DLD1 (cell line): ENCODE results near the gene SCGB3A1.

Experiments
- in situ Hi-C: cut with HindIII; loops from 2 replicates; pipeline ENCODE4 v1.10.0; 2017; ENCODE audit warnings: low sequenced_read_pairs

The SCGB3A1 gene

DNA sequence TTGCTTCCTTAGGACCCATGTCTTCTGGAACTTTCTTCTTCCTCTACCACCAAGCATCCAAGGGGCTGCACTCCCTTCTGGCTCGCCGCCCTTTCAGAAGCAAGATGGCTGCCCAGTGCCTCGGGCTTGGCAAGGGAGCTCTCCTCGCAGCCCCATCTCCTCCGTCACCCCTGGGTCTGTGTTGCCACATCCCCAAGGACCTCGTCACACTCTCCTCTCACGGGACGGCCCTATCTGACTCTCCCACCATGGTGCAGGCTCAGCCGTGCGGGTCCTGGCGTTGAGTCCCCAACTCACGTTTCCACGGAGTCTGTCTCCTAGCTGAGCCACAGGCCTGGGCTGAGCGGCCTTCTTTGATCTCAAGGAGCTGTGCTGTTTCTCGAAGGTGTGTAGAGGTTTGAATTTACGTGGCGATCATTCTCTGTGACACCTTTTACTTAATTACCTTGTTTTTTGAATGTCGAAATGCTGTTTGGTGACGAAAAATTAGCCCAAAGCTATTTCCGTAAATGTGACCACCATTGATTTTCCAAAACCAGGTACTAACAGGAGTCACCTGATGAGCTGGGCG is 15.0 kb upstream of the SCGB3A1 start:
- in situ Hi-C loops, result no loop called here

DNA sequence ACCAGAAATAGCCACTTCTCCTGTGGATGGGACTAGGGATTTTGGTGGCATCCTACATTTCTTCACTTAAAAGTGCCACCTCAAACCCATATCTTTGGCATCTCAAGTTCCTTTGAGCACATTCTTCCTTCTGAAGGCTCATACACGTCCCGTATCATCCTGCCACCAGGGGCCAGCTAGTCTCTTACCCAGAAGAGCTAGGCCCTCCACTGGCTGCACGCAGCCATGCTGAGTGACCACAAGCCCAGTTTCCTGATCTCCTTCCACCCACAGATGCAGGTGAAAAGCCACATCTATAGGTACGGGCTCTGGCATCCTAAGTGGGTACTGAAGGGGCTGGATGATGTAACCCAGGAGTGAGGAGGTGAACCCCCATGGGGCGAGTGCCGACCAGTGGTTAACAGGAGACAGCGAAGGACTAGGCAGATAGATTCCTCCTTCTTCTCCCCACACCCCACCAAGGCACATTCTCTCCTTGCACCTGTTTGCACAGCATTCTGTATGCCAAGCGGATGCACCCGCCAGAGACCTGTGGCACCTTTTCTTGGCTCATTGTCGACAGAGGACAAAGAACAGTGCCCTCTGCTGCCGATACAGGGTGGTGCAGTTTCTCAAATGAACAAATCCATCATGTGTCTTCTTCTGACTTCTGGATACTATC is 14.4 kb upstream of the SCGB3A1 start:
- in situ Hi-C loops, result no loop called here

DNA sequence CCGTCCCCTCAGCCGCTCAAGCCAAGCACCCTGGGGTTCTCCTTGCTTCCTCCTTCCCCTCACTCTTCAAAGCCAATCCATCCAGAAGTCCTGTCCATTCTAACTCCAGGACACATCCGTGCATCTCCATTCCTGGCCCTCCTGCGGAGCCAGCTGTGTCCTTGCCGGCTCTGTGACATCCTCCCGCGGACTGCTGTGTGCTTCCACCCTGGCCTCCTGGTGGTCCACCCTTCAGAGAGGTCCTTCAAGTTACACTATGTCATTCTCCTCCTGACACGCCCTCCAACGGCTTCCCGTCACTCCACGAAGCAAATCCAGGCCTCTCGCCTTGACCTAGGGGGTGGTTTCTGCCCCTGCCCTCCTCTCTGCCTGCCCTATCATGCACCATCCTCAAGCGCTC is 13.0 kb upstream of the SCGB3A1 start:
- in situ Hi-C loops, result no loop called here

DNA sequence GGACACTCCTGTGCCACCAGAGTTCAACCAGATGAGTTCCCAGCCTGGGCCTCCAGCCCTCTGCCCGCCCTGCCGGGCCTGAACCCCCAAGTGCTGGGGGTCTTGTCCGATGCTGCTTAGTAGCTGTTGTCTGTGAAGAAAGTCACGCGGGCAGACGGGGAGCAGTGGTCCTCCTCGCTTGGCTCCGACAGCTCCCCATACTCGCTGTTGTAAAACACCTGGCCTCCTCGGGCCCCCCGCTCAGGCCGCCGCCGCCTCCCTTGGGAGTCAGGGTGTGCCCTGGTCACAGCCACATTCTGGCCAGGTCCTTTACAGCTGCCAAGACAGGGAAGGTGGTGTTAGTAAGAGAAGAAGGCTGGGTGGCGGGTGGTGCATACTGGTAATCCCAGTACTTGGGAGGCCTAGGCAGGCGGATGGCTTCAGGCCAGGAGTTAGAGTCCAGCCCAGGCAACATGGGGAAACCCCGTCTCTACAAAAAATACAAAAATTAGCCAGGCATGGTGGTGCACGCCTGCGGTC is 11.8 kb upstream of the SCGB3A1 start:
- in situ Hi-C loops, result no loop called here

DNA sequence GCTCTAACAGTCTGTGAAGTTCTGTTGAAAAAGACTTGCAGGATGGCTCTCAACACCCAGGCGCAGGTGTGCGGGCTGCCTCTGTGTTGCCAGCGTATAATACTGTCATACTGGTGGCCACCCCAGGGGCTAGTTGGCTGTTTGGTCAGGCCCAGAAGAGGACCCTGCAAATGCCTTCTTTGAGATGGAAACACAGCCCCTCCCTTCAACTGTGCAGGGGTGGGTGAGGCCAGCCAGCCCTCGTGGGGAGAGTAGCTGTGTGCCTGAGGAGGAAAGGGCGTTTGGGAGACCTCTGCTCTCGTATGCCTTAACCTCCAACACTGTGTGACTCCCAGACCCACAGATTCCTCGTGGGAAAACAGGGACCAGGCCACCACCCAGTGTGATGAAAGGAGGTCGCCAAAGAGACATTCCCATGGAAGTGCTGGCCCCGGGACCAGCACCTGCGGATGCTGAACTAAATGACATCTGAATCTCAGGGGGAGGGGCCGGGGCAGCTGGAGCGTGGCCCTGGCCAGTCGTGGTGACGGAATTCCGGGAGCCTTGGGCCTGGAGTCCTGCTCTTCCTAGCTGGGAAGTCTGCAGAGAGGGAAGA is 11.3 kb upstream of the SCGB3A1 start:
- in situ Hi-C loops, result no loop called here

DNA sequence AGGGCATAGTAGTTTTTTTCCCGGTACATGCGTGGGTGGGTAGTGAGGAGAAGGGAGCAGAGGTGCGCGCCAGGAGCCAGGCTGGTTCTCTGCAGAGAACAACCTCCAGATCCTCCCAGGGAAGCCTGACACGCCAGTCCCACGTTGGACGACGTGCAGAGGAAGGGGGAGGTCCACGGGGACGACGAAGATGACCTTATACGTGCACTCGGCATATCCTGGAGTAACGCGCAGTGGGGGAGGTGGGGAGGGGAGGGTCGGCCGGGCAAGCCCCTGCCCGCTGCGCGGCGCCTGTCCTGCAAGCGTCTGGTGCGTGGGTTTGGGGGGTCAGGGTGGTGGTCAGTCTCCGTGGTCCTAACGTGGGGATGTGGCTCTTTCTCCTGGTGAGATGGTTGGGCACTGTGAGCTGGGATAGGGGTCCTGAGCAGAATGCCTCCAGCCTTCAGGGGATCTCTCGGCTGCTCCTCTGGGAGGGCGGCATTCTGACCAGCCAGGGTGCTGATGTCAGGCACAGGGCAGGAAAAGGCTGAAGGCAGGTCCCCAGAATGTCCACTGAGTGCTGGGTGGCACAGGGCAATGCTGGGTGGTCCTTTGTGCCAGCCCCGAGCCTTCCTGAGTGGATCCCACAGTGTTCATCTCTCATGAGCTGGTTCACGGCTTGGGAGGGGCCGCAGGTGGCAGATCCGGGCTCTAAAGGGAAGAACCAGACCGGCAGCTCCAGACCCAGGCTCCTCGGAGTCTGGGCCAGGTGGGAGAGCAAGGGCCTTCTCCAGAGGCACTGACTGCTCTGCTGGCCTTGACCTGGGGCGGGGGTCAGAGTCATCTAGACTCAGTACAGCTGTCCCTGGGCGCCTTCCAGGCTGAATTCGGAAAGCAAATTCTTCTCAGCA is 10.5 kb upstream of the SCGB3A1 start:
- in situ Hi-C loops, result no loop called here

DNA sequence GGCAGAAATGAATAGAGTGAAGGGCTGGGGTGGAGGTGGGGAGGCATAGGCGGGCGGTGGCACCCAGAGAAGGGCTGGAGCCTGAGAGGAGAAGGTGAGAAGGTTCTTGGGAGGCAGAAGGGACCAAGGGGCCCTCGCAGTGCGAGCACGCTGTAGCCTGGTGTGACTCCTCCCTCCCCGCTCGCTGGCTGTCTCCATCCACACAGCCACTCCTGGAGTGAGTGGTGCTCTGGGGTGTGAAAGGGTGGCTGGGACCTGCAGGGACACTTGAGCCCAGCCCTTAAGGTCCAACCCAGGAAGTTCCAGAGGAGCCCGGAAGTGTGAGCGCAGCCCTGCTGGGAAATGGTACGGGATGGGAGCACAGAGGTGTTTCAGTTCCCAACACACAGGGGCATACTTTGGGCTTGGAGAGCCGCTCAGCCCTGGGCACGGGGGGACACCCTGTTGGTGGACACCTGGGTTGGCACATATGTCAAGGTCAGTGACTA is 9.3 kb upstream of the SCGB3A1 start:
- in situ Hi-C loops, result no loop called here

DNA sequence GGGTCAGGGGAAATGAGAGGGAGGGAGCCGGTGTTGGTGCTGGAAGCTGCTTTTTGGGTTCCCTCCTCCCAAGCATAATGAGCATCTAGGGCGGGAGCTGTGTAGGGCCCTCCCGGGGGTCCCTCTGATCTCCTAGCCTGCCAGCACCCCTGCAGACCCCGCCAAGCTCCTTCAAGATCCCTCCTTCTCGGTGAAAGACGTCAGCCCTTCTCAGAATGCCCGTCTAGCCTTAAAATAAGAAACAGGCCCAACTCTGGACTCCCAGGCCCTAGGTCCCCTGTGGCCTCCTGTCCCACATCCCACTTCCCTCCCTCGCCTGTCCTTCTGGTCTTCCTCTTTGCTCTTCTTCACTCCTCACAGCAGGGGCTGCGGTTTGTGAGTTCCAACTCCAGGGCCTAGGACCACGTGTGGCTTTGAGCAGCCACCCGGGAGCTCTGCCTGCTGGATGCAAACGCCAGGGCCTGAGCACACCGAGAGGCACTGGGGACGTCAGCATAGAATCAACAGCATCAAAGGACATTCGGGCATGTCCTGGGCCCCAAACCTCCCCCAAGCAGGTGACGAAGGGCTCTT is 8.8 kb upstream of the SCGB3A1 start:
- in situ Hi-C loops, result no loop called here

DNA sequence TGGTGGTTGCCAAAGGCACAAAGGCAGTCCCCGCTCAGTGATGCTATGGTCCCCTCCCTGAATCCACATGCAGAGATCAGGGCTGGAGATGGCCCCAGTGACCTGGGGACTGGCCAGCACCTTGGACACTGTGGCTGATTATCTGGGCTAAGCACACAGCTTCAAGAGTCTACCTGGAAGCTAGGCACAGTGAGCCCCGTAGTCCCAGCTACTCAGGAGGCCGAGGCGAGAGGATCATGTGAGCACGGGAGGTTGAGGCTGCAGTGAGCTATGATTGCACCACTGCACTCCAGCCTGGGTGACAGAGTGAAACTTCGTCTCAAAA is 8.3 kb upstream of the SCGB3A1 start:
- in situ Hi-C loops, result no loop called here

DNA sequence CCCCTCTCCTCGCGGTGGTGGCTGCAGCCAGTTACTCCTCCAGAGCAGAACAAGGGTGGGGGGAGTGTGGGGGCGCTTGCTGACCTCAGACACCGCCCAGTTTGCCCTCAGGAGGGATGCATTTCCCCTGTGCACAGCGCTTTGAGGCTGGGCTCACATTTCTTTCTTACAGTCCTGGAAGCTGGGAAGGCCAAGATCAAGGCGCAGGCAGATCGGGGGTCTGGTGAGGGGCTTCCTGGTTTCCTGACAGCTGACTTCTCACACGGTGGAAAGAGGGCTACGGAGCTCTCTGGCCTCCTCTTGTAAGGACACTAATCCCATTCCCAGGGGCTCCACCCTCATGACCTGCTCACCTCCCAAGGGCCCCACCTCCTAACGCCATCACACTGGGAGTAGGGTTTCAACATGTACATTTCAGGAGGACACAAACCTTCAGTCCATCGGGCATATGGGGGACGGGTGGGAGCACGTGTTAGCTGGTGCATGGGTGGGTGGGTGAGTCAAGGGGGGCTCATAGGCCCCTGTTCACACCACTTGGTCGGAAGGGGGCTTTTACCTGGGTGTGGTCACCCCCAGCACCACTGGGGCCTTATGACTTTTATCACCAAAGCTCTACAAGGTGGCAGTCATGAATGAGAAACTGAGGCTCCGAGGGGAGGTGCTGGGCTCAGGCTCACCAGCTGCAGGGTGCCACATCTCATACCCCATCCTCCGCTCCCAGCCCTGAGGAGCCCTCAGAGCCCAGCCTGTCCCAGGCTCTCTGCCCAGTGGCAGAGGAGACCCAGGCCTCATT is 7.7 kb upstream of the SCGB3A1 start:
- in situ Hi-C loops, result no loop called here

DNA sequence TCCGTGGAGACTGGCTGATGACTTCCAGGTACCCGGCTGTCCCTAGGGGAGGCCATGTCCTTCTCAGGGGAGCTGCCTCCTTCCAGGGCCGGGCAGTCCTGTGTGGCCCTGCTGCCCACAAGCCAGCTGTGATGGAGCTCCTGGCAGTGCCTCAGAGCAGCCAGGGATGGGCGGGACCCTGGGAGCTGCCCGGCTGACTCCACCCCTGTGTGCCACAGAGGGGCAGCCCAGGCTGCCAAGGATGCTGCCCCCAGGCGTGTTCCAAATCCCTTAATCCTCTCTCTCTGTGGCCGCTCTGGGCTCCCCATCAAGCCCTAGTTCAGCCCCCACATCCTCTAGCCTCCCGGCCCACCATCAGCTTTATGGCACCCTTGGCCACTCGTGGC is 7.0 kb upstream of the SCGB3A1 start:
- in situ Hi-C loops, result no loop called here

DNA sequence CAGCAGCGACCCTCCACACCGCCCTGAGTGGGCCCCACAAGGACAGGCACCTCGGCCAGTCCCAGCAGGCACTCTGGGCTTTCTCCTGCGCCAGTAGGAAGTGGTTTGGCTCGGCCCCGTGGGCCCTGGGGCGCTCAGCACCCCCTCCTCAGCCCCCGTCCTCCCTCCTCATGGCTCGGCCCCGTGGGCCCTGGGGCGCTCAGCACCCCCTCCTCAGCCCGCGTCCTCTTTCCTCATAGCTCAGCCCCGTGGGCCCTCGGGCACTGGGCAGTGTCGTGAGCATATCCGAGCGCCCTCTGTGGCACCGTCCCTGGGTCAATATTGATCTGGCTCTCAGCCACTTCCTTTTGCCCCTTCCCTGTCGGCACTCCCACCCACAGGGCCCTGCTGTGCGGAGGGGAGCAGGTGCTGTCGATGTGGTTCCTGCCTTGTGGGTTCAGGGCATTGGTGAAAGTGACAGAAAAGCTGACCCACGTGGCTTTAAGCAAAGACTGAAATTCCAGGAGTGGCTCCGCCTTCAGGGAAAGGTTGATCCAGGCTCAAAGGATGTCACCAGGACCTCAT is 5.5 kb upstream of the SCGB3A1 start:
- in situ Hi-C loops, result no loop called here

DNA sequence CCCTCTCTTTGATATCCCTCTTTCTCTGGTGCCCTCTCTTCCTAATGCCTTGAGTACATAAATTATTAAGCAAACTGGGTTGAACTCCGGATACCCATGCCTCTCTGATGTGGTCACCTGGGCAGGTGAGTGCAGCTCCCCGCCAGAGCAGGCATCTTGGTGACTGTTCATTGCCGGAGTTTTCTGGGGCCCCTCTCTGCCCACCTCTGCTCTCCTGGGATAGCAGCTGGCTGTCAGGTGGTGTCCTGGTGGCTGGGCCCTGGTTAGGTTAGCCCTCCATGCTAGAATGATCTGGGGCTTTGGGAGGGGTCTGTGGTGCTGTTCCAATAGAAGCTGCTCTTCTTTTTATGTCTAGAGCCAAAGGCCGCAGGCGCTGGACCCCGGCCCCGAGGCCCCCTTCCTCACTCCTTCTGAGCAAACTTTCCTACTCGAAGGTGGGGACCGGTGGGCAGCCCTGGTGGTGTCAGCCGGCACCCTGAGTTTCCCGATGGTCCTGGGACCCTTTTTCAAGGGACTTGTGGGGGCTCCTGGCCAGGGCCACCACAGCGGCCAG is 4.9 kb upstream of the SCGB3A1 start:
- in situ Hi-C loops, result no loop called here

DNA sequence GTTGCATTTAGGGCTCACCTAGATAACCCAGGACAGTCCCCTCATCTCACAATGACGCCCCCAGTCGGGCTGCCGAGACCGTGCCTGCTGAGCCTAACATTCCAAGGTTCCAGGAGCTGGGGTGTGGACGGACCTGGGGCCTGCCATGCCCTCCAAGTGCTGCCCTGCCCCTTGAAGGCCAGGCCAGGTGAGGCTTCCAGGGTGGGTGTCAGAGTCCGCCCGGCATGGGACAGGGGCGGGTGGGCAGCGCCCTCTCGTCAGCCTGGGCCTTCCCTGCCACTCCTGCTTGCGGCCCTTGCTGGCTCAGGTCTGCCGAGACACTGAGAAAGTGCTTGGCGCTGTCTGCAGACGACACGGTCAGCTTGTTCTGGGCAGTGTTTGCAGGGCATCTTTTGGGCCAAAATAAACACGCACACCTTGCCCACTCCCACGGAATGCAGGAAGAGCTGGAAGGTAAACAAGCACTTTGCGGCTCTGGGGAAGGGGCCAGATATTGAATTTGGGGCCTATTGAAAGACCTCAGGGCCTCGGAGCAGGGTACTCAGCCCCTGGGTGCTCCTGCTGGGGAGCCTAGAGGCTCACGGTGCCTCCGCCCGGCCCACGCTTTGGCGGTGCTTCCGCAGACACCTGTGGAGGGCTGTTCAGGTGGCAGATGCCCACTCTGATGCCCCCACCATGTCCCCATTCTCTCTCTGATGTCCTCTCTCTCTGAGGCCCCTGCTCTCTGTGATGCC is 4.2 kb upstream of the SCGB3A1 start:
- in situ Hi-C loops, result no loop called here

DNA sequence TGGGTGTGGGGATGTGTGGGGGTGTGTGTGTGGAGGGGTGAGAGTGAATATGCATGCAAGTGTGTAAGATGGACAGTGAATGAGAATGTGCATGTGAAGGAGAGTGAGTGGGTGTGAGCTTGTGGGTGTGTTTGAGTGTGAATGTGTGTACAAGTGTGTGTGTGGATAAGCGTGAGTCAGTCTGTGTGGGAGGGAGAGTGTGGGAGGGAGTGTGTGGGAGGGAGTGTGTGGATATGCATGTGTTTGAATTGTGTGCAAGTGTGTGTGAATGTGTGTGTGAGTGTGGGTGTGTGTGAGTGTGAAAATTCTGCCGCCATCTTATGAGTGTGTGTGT is 3.7 kb upstream of the SCGB3A1 start:
- in situ Hi-C loops, result no loop called here

DNA sequence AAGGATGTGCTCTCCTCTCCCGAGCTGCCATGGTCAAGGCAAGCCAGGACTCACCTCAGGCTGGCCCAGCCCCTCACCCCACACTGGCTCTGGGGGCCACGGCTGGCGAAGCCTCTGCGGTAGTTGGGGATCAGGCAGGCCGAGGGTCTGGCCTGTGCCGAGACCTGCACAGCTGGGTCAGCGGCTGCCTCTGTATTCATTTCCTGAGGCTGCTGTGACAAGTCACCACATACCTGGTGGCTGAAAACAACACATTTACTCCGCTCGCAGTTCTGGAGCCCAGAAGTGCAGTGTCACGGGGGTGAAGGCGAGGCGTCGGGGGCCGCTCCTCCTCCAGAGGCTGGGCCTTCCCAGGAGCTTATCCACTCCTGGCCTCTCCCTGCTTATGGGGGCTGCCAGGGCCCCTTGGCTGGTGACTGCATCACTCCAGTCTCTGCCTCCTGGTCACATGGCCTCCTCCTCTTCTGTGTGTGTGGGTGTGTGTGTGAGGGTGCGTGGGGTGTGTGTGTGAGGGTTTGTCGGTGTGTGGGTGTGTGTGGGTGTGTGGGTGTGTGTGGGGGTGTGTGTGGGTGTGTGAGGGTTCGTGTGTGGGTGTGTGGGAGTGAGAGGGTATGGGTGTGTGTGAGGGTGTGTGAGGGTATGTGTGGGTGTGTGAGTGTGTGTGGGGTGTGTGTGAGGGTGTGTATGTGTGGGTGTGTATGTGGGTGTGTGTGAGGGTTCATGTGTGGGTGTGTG is 3.2 kb upstream of the SCGB3A1 start:
- in situ Hi-C loops, result no loop called here

DNA sequence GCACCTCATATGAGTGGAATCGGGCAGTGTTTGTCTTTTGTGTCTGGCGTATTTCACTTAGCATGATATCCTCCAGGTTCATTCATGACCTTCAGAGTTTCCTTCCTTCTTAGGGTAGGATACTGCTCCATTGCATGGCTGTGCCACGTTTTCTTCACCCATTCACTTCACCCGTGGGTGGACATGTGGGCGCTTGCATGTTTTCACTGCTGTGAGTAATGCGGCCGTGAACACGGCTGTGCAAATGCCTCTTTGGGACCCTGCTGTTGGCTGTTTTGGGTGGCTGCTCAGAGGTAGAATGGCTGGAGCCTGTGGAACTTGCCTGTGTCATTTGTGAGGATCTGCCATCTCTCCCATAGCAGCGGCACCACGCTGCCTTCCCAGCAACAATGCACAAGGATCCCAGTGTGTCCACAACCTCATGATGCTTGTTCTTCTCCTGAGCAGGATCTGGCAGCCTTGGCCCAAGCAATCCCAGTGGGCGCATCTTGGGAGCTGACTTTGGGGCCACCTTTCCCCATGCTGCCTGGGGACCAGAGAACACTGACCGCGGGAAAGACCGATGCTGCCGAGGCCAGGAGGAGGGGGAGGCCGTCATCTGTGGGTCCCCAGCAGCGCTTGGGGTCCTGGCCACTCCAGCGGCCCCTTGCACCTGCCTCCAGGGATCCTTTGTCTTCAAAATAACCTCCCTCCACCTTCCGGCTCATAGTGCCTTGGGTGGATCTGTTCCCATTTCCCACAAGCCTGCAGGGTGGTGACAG is 2.3 kb upstream of the SCGB3A1 start:
- in situ Hi-C loops, result no loop called here

DNA sequence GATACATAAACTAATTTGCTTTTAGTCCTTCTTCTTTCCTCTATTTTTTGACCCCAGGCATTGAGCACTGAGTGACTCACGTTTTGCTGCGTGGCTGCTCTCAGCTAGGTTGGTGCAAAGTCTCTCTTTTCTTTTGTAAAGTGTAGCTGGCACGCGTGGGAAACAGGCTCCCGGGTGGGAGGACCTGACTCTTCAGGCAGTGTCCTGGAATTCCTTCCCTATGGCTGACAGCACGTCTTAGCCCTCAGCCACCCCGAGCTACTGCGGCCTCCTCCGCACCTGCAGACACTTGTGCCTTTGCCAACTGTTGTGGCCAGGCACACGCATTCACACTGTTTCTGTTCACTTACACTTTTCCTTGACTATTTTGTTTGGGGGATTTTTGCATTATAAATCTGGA is 877 bp upstream of the SCGB3A1 start:
- in situ Hi-C loops, result no loop called here
